ENCODE results near the gene ACAD8.
A peak's percentile ranks its signal among the peaks of the same experiment; 100 is the strongest.

Gene ACAD8

DNA sequence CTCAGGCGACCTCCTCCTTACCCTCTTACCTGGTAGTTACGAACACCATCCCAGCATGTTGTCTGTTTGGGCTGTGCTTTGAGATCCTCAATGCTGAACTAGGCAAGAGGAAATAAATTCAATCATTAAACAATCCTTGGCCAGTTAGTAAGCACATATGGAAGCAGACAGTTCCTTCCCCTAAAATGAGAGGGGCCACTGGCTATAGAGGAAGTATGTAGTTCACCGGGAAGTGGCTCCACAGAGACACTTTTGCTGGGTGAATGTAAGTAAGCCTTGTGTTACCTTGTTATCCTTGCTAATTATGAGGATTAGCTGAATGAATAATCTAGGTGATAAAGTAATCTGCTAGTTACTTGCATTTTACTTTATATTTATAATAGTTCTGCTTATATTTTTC is 3.1 kb upstream of the ACAD8 start:
- H3K27me3 ChIP-seq (replicated peaks; ENCODE audit: insufficient read depth, low read length): no peaks in the 10 kb centered on the region
- no peaks in the 10 kb centered on the region for H3K9me2 ChIP-seq (replicated peaks; ENCODE audit: insufficient read depth, low read length)
- no peaks in the 10 kb centered on the region for H3K9me3 ChIP-seq (replicated peaks; ENCODE audit: insufficient read depth, low read length)
- peaks cover 27% of the 10 kb centered on the region for H3K79me2 ChIP-seq (ENCODE audit: low read length)
- DNase-seq: no peak
- no peaks in the 10 kb centered on the region for H4K20me1 ChIP-seq (ENCODE audit: insufficient read depth, low read length)
- peaks cover 28% of the 10 kb centered on the region for H3K4me1 ChIP-seq (ENCODE audit: low read length)
- 0 out of 2 replicates have a peak, but pooled peaks cover 6% of the 10 kb centered on the region for H3K36me3 ChIP-seq (replicated peaks; ENCODE audit: insufficient read depth, low read length)
- H3F3A ChIP-seq (ENCODE audit: insufficient read depth, low read length): peaks cover 18% of the 10 kb centered on the region; the same call in 1 of the 2 replicates
- TF ChIP-seq EZH2 (optimal IDR thresholded peaks at IDR 0.05; ENCODE audit: low read depth, low read length): no peak
- no peak for TF ChIP-seq EZH2phosphoT487 (IDR thresholded peaks at IDR 0.05; ENCODE audit: low read length)
- TF ChIP-seq CTCF (IDR thresholded peaks at IDR 0.05; ENCODE audit: low read length): no peak
- H2AFZ ChIP-seq (ENCODE audit: low read length): no peak overlapping the region
- no peak overlapping the region for H3K27ac ChIP-seq (ENCODE audit: low read length)
- H3K9ac ChIP-seq (ENCODE audit: low read length): no peak overlapping the region
- no peak overlapping the region for H3K4me2 ChIP-seq (ENCODE audit: low read depth, low read length)
- no peak overlapping the region for H3K4me3 ChIP-seq (ENCODE audit: low read length)

DNA sequence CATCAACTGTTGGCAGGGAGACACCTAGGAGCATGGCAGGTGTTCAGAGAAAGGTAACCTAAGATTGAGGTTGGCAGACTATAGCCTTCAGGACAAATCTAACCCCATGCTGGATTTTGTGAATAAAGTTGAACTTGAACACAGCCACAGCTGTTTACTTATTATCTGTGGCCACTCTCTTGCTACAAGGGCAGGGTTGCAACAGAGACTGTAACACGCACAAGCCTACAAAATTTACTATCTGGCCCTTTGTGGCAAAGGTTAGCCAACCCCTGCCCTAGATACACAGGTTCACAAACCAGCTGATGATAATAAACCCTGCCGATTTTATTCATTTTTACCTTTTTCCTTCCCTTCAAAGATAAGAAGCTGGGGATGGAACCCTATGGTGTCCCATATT is 2.7 kb upstream of the ACAD8 start:
- no peak overlapping the region for H3K27ac ChIP-seq (ENCODE audit: low read length)
- H3K4me1 ChIP-seq (ENCODE audit: low read length): peaks cover 28% of the 10 kb centered on the region
- H3K4me2 ChIP-seq (ENCODE audit: low read depth, low read length): no peak overlapping the region
- DNase-seq: no peak
- H3K36me3 ChIP-seq (replicated peaks; ENCODE audit: insufficient read depth, low read length): 0 out of 2 replicates have a peak, but pooled peaks cover 6% of the 10 kb centered on the region
- TF ChIP-seq CTCF (IDR thresholded peaks at IDR 0.05; ENCODE audit: low read length): no peak
- TF ChIP-seq EZH2phosphoT487 (IDR thresholded peaks at IDR 0.05; ENCODE audit: low read length): no peak
- H3K9me2 ChIP-seq (replicated peaks; ENCODE audit: insufficient read depth, low read length): no peaks in the 10 kb centered on the region
- H3K9me3 ChIP-seq (replicated peaks; ENCODE audit: insufficient read depth, low read length): no peaks in the 10 kb centered on the region
- no peaks in the 10 kb centered on the region for H4K20me1 ChIP-seq (ENCODE audit: insufficient read depth, low read length)
- H3K27me3 ChIP-seq (replicated peaks; ENCODE audit: insufficient read depth, low read length): no peaks in the 10 kb centered on the region
- H3K4me3 ChIP-seq (ENCODE audit: low read length): no peak overlapping the region
- no peak overlapping the region for H2AFZ ChIP-seq (ENCODE audit: low read length)
- peaks cover 18% of the 10 kb centered on the region; the same call in 1 of the 2 replicates for H3F3A ChIP-seq (ENCODE audit: insufficient read depth, low read length)
- H3K9ac ChIP-seq (ENCODE audit: low read length): no peak overlapping the region
- peaks cover 31% of the 10 kb centered on the region for H3K79me2 ChIP-seq (ENCODE audit: low read length)

GRCh38 chr11:134252346-134253187 is 801 bp upstream of the ACAD8 start:
- Histone ChIP-seq H3K4me2 (ENCODE audit: low read depth, low read length) (peak overlapping the region; percentile 64), H3K9me2 (replicated peaks; ENCODE audit: insufficient read depth, low read length) (no peaks in the 10 kb centered on the region), H3K79me2 (ENCODE audit: low read length) (peaks cover 40% of the 10 kb centered on the region), H3F3A (ENCODE audit: insufficient read depth, low read length) (peaks cover 18% of the 10 kb centered on the region; the same call in 1 of the 2 replicates), H2AFZ (ENCODE audit: low read length) (peak overlapping the region; percentile 90), H3K36me3 (replicated peaks; ENCODE audit: insufficient read depth, low read length) (0 out of 2 replicates have a peak, but pooled peaks cover 6% of the 10 kb centered on the region), H3K9me3 (replicated peaks; ENCODE audit: insufficient read depth, low read length) (no peaks in the 10 kb centered on the region), H3K4me3 (ENCODE audit: low read length) (peak overlapping the region; percentile 90), H3K4me1 (ENCODE audit: low read length) (peaks cover 28% of the 10 kb centered on the region), H3K9ac (ENCODE audit: low read length) (peak overlapping the region; percentile 61), H3K27ac (ENCODE audit: low read length) (no peak overlapping the region), H3K27me3 (replicated peaks; ENCODE audit: insufficient read depth, low read length) (no peaks in the 10 kb centered on the region), H4K20me1 (ENCODE audit: insufficient read depth, low read length) (no peaks in the 10 kb centered on the region)
- no peak for TF ChIP-seq EZH2phosphoT487 (IDR thresholded peaks at IDR 0.05; ENCODE audit: low read length)
- no peak for TF ChIP-seq EZH2 (optimal IDR thresholded peaks at IDR 0.05; ENCODE audit: low read depth, low read length)
- TF ChIP-seq CTCF (IDR thresholded peaks at IDR 0.05; ENCODE audit: low read length): no peak
- DNase-seq: no peak

All from MM.1S (cell line).